Measurements from ENCODE around the gene ARID5B.

- TF ChIP-seq POLR2AphosphoS5 (IDR thresholded peaks at IDR 0.05; ENCODE audit: low read depth, low read length) = no peak
- TF ChIP-seq REST (IDR thresholded peaks at IDR 0.05; ENCODE audit: insufficient read depth in 1 of 2, low read depth in 2 of 2, low read length in 2 of 2) = no peak
Measured at GRCh38 chr10:62115842-62116241, 214.3 kb downstream of the ARID5B start.

Data from PFSK-1 (cell line).